Metanephros (tissue), 1 donor: ENCODE measurements around the gene IGFBP2. TPM values are rescaled to one million over a fixed set of nuclear protein-coding genes. Genes with fewer than 3 reads are reported as not detected.

Experiments used
- total RNA-seq: library from RNA; depleted of rRNA; stranded (reverse); fragments of >200 nt; gene quantifications from one replicate; pipeline ENCODE4 v1.2.3, GENCODE V29; 2014

Gene IGFBP2
- total RNA-seq = 281 TPM

GRCh38 chr2:216632952-216633615 is at the start of gene IGFBP2:
IGFBP2 (plus strand) TSS chr2:216633420; CDS start chr2:216633524, 104 bp downstream.

GRCh38 chr2:216695401-216695821 is 62.2 kb downstream of the IGFBP2 start, which contains the start of gene IGFBP5:
IGFBP5 (minus strand) TSS chr2:216695549; CDS start chr2:216694775, 774 bp downstream.

Other genes with a start within 250 kb of the IGFBP2 start
- gene SMARCAL1, start 220.9 kb upstream of the IGFBP2 start, total RNA-seq = 38.8 TPM
- 3,792 TPM for gene RPL37A, start 134.6 kb upstream of the IGFBP2 start, total RNA-seq
- gene IGFBP5, start 62.1 kb downstream of the IGFBP2 start, total RNA-seq = 522 TPM
- not detected for gene TNP1, start 226.6 kb downstream of the IGFBP2 start, total RNA-seq